ENCODE data around the gene RFNG.

DNA sequence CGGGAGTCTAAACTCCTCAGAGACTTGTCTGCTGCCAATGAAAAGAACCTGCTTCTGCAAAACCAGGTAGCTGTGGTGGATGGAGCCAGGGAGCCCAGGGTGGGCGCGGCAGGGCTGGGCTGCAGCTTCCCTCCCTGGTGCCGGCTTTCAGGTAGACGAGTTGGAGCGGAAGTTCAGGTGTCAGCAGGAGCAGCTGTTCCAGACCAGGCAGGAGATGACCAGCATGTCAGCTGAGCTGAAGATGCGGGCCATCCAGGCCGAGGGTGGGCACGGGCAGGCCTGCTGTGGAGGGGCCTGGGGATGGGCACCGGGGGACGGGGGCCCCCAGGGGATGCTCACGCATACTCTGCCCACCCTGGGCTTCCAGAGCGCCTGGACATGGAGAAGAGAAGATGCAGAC, 23.4 kb downstream of the RFNG start:
- TF ChIP-seq POLR2AphosphoS5 (IDR thresholded peaks at IDR 0.05; ENCODE audit: borderline replicate concordance, low read depth, low read length) (no peak), EZH2 (IDR thresholded peaks at IDR 0.05) (no peak), FOXP2 (optimal IDR thresholded peaks at IDR 0.05; ENCODE audit: control extremely low read depth, extremely low read length, insufficient read depth) (no peak)

All from SK-N-MC (cell line).